HT-29 (cell line): ENCODE results near the gene STK33. TPM values are rescaled to one million over a fixed set of nuclear protein-coding genes. Genes with fewer than 3 reads are reported as not detected.

Source experiments
- DNase-seq: peaks from one replicate; pipeline ENCODE4 v3.0.0-alpha.2; 2015; ENCODE audit warnings: low spot score
- total RNA-seq: library from RNA; depleted of rRNA; stranded (reverse); fragments of >200 nt; shearing (Covaris generic); gene quantifications from 2 replicates; pipeline ENCODE4 v1.2.3, GENCODE V29; 2014

Gene STK33
- total RNA-seq, 1 experiment from 2014 or later = not detected

DNA sequence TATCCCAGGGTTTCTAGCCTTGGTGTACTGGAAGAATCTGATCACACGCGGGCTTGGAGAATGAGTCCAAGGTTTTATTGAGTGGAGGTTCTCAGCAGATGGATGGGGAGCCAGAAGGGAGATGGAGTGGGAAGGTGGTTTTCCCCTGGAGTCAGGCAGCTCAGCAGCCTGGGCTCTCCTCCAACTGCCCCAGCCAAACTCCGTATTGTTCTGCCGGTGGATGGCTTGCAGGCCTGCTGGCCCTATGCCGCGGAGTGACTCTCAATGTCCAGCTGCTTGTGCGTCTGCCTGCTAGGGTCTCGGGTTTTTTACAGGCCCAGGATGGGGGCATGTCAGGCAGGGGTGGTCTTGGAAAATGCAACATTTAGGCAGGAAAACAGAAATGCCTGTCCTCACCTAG is 168.0 kb downstream of the STK33 start:
- no peak for DNase-seq

DNA sequence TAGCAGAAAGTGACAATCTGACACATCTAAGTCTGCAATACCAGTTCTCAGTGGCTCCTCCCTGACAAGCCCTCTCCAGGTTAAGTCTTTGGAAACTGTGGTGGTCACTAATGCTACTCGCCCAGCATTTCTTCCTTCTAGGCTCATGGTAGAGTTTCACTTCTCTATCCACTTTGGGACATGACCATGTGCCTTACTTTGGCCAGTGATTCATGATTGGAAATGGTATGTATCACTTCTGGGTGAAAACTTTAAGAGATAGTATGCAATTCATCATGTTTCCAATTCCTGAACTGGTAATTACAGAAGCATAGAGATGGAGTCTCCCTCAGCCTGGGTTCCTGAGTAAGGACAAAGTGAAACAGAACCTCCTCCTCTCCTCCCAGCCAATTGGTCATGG is 178.8 kb downstream of the STK33 start:
- DNase-seq = no peak

DNA sequence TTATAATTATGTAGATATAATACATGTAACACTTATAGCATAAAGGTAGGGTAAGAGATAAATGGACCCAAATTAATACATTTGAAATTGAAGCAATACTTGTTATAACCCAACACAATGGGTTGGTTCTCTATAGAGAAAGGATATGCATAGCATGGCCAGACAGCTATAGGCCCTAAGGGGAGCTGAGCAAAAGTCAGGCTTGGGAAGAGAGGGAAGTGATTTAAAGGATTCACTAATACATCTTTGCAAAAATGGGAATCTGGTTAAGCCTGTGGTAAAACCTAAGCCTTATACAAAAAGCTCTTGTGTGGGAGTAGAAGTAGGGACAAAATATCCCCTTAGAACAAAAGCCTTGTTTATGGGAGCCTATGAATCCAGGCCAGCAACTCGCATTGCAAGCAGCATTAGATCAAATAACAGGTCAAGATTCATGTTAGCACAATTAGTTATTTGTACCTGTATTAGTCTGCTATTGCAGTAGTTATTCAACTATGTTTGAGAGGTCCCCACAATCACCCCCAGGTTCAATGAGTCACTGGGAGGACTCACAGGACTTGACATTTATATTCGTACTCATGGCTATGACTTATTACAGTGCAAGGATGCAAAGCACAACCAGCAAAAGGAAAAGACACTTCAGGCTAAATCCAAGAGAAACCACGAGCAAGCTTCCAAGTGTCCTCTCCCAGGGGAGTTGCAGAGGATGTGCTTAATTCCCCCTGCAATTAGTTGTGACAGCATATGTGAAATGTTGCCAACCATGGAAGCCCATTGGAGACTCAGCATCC is 185.7 kb downstream of the STK33 start:
- DNase-seq = no peak

- DNase-seq = peak; percentile 6
Measured at GRCh38 chr11:8403310-8403709, 190.7 kb downstream of the STK33 start.

DNA sequence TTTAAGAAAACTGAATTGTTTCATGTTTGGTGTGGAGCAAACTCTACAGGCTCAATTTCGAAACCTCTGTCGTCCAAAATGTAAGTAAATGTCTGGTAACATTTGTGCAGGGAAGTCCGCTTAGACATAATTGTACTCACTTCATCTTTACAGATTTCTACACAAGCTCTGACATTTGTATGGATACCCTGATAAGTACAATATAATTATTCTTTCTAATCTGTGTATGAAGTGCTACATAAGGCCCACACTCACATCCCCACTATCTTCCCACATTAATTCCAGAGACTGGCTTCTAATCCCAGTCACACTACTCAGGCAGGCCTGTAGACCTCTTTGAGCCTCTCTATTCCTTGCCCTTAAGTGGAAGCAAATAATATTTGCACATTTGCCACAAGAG is 201.1 kb downstream of the STK33 start:
- DNase-seq = no peak

DNA sequence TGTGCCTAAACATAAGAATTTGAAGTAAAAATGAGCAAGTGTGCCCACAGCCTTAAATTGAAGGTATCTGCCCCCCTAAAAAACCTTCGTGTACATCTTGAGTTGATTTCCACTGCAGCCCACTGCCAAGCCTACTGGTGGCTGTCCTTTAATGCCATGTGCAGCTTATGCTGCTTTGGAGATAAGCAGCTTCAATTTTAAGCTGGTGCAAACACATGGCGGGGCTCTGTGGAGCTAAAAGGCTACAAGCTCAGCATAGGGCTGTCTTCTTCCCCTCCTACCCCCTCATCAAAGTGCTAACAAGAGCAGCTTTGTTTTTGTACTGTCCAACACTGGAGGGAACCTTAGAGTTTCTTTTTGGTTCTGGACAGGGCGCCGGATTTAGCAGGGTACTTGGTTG is 201.9 kb downstream of the STK33 start:
- DNase-seq = no peak

GRCh38 chr11:8390851-8391612 is 203.0 kb downstream of the STK33 start:
- no peak for DNase-seq

- DNase-seq = no peak
Measured at GRCh38 chr11:8389029-8389996, 204.7 kb downstream of the STK33 start.

DNA sequence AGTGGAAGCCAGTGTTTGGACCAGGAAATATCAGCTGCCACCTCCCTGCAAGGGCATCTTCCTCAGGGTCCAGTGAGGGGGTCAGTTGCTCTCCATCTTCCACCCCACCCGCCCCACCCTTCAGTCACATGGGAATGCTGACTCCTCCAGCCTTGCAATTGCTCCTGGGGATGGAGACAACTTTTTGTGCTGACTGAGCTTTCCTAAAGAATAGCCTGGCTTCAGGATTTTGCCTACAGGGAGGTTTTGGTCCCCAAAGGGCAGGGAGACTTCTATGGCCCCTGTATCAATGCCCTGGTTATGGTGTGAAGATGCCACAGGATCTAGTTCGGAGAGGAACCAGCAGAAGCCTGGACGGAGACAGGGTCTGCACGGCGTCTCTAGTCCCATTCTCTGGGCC is 206.3 kb downstream of the STK33 start:
- DNase-seq = no peak

DNA sequence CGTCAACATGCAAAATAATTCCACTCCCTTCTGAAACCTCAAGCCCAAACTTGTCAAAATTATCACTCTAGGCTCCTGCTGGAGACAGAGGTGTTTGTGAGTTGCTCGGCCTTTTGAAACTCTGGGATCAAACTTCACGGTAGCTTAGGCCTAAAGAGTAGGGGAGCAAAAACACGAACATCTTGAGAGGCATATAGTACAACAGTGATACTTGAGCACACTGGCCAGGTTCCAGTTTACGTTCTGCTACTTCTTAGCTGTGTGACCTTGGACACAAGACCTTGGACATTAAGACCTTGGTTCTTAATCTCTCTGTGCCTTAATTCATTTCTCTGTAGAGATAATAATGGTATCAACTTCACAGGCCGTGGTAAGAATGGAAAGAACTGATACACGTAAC is 206.9 kb downstream of the STK33 start:
- DNase-seq = no peak

- no peak for DNase-seq
Measured at GRCh38 chr11:8386134-8386864, 207.7 kb downstream of the STK33 start.

GRCh38 chr11:8384199-8384821 is 209.7 kb downstream of the STK33 start:
- peak; percentile 63 for DNase-seq

DNA sequence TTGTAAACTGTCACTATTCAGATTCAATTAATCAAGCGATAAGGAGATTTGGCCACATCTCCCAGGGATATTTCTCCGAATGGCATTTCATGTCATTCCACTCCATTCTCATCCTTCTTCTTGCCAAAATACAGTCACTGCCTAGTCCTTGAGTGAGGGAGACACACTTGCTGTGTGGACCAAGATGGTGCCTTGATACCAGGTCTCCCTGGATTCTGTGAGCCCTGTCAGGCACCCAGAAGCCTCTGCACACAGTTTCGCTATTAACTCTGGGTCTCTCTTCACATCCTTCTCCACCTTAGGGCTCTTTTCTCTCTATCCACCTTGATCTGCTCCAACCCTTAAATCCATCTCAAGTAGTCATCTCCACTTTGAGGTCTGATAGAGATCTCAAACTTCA is 210.4 kb downstream of the STK33 start:
- DNase-seq = no peak

DNA sequence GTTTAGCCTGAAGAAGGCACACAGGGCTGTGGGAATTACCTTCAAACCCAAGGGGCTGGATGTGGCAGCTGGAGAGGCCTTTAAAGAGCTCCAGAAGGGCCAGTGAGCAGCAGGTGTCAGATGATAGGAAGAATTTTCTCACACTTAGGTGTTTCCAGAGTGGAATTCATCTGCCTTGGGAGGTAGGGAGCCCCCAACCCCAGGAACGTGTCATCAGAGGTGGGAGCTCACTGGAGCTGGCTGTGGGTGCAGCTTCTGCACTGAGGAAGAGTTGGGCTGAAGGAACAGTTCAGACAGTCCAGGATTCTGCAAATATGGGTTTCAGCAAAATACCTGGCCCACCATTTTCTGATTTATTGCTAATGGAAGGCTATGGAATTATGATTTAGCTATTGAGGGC is 210.8 kb downstream of the STK33 start:
- no peak for DNase-seq

DNA sequence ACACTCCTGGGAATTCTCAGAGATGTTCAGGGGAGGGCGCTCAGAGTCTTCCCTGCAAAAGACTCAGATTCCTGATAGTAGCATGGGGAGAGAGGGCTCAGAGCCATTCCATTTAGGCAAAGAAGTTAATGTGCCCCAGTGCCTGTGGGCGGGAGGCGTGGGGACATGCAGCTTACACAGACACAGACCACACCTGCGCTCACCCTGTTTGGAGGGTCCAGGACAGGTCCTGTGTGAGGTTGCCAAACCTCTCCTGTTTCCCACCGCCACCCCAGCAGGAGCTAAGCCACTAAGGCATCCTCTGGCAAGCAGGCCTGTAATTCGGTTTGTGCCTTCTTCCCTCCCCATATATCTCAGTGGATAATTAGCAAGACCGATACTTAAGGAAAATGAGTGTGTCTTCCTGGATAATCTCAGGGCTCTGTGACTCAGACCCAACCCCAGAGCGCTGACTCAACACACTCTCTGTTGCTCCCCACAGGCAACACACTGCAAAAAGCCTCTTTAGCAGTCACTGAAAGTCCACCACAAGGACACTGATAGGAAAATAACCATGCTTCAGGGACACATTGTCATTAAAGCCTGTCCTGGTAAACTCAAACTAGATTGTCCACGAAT is 211.5 kb downstream of the STK33 start:
- no peak for DNase-seq

DNA sequence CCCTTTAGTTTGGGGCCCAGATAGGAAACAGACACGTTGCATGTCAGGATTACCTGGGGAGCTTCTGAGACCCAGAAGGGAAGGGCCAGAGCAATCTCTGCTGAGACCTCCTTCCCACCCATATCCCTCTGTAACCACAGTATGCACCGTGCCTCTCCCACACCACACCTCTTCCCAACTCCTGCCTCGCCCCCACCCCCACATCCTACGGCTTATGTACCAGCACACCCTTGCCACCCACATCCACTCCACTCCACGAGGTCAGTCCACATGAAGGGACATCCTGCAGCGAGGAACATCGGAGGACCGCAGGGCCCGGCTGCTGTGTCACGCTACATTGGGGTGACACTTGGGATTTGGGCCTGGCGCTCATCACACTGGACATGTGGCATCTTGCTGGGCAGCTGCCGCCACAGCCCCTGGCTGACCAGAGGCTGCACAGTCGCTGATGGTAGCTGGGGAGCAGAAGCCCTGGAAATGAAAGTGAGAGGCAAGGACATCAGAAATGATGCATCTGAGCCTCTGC is 212.1 kb downstream of the STK33 start:
- no peak for DNase-seq

DNA sequence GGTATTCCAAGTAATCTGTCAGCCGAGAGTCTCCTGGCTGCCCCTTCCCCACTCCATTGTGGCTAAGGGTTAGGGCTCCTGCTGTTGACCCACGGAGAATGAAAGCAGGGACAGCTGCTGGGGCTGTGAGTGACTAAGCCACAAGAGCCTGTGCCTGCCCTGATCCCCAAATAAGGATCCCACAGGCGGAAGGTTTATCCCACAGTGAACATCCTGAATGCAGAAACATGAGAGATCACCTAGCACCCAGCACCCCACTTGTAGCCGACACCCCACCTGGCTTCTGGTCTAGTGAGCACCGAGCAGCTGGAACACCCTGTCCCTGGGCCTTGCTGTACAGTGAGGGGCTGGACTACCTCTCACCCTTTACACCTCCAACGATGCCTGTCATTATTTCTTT is 212.7 kb downstream of the STK33 start:
- DNase-seq = no peak

DNA sequence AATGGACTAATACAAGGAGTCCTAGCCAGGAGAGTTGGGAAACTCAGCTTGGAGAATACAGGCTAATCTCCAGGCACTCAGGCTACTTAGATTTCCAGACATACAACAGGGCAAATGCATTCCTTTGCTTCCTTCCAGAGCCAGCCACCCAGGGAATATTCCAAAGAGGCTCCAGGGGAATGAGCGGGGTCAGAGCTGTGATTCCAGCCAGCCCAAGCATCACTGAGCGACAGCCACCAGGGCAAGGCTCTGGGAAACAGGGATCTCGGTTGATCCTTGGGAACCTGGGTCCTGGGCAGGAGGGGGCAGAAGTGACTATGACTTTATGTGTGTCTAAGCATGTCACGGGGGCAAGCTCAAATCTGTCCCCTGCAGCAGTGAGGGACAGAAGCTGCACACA is 218.1 kb downstream of the STK33 start:
- no peak for DNase-seq

GRCh38 chr11:8375460-8375859 is 218.6 kb downstream of the STK33 start:
- DNase-seq = no peak

DNA sequence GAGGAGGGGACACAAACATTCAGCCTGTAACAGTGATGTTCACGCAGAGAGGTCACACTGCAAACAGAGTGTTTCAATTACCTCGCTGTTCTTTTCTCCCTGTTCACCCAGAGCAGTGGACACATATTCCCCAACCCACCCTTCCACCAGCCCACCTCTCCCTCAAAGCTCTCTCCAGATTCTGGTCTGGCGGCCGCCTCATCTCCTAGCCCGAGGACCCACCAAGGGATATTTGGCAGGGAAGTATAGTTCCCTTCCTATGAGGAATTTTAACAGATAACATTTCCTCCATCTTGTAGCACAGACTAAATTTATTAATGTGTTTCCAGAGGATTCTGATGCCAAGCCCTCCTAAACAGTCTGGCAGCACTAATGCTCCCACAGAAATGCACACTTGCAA is 219.3 kb downstream of the STK33 start:
- no peak for DNase-seq
